GM23248 (cell line): ENCODE results near the gene CAMK4.

ENCODE experiments used
- EZH2 ChIP-seq: fragments of 200-600 bp; sonication (generic); IDR thresholded peaks from 2 replicates; pipeline ENCODE4 v1.6.1; 2018; ENCODE audit warnings: antibody characterized with exemption, mild to moderate bottlenecking; ENCODE audit not compliant: insufficient read depth, poor library complexity, severe bottlenecking
- EZH2phosphoT487 ChIP-seq: fragments of 200-600 bp; sonication (generic); IDR thresholded peaks from 2 replicates; pipeline ENCODE4 v1.6.1; 2018; ENCODE audit warnings: antibody characterized with exemption, moderate library complexity, mild to moderate bottlenecking, low read depth; ENCODE audit not compliant: insufficient read depth

- TF ChIP-seq EZH2 (no peak), EZH2phosphoT487 (no peak)
Observed at GRCh38 chr5:111385051-111385450, 160.9 kb downstream of the CAMK4 start.
